ENCODE data around the gene LIMS1. TPM values are rescaled to one million over a fixed set of nuclear protein-coding genes. Genes with fewer than 3 reads are reported as not detected.

Gene LIMS1
- total and polyA plus RNA-seq, 2 of the 13 experiments (the other 11 are each of a cell fraction or from before 2014, with no cell fraction given) = 38.3 to 49.6 TPM

GRCh38 chr2:108533832-108534583 is at the start of gene LIMS1 (continued):
- TF ChIP-seq ZNF160 (CRISPR knock-in tag; IDR thresholded peaks at IDR 0.05) (peak; percentile 91), ZNF576 (CRISPR knock-in tag; IDR thresholded peaks at IDR 0.05) (no peak), ZNF639 (CRISPR knock-in tag; conservative IDR thresholded peaks at IDR 0.05) (peak; percentile 42; the same call in 1 of the 2 replicates), HOXD1 (CRISPR knock-in tag; IDR thresholded peaks at IDR 0.05) (peak; percentile 60; the same call in 1 of the 2 replicates), ZBTB4 (CRISPR knock-in tag; IDR thresholded peaks at IDR 0.05; ENCODE audit: borderline replicate concordance) (peak; percentile 88), NFE2L1 (CRISPR knock-in tag; IDR thresholded peaks at IDR 0.05; ENCODE audit: borderline replicate concordance) (peak; percentile 75; the same call in 1 of the 2 replicates), ATRX (CRISPR knock-in tag; IDR thresholded peaks at IDR 0.05; ENCODE audit: borderline replicate concordance) (no peak), ZNF564 (CRISPR knock-in tag; IDR thresholded peaks at IDR 0.05) (peak; percentile 88; the same call in 1 of the 2 replicates), ZNF230 (CRISPR knock-in tag; IDR thresholded peaks at IDR 0.05) (peak; percentile 96), SAP130 (CRISPR knock-in tag; IDR thresholded peaks at IDR 0.05; ENCODE audit: low read depth) (peak; percentile 91), MTERF4 (CRISPR knock-in tag; IDR thresholded peaks at IDR 0.05) (0 out of 2 replicates have a peak, but pooled peaks have one; percentile 46), TP53 (CRISPR knock-in tag; conservative IDR thresholded peaks at IDR 0.05) (no peak), ZUFSP (CRISPR knock-in tag; IDR thresholded peaks at IDR 0.05; ENCODE audit: borderline replicate concordance) (no peak), THAP11 (CRISPR knock-in tag; IDR thresholded peaks at IDR 0.05) (peak; percentile 73), ZNF543 (CRISPR knock-in tag; IDR thresholded peaks at IDR 0.05) (peak; percentile 96), TCF12 (IDR thresholded peaks at IDR 0.05) (no peak), TCF12 (CRISPR knock-in tag; IDR thresholded peaks at IDR 0.05) (peak; percentile 90; the same call in 1 of the 2 replicates), EP300 (IDR thresholded peaks at IDR 0.05; ENCODE audit: low read depth in 2 of 2, low read length in 2 of 2) (peak in 1 of 2 experiments; percentile 17; a peak in 1 of 4 replicates), EP300 (CRISPR knock-in tag; IDR thresholded peaks at IDR 0.05; ENCODE audit: borderline replicate concordance) (peak; percentile 30; the same call in 1 of the 2 replicates), PAX8 (CRISPR knock-in tag; IDR thresholded peaks at IDR 0.05; ENCODE audit: borderline replicate concordance) (peak; percentile 27; the same call in 1 of the 2 replicates), PAWR (CRISPR knock-in tag; IDR thresholded peaks at IDR 0.05; ENCODE audit: borderline replicate concordance) (no peak), ZNF24 (IDR thresholded peaks at IDR 0.05) (no peak; the same call in 1 of the 2 replicates)
